PC-3 (cell line): ENCODE results near the gene INS.

Experiments used
- CTCF ChIP-seq: fragments of 300-600 bp; sonication (generic); conservative IDR thresholded peaks from 2 replicates; pipeline ENCODE4 v1.5.1; 2017; ENCODE audit warnings: antibody characterized with exemption, low read depth, mild to moderate bottlenecking, low read length
- EZH2phosphoT487 ChIP-seq: fragments of 300-600 bp; sonication (generic); IDR thresholded peaks from 2 replicates; pipeline ENCODE4 v1.6.1; 2018; ENCODE audit warnings: mild to moderate bottlenecking, antibody characterized with exemption, low read length, borderline replicate concordance

GRCh38 chr11:2200536-2200935, 39.5 kb upstream of the INS start:
- TF ChIP-seq CTCF: no peak
- no peak for TF ChIP-seq EZH2phosphoT487
